HepG2 (cell line): ENCODE measurements around the gene ITGB1. TPM values are rescaled to one million over a fixed set of nuclear protein-coding genes. Genes with fewer than 3 reads are reported as not detected.

Experiments
- ATAC-seq: fragments of 200-7000 bp; cut with Tn5 transposase; 3 replicates; pipeline ENCODE4 v1.9.1; 2020; ENCODE audit warnings: mild to moderate bottlenecking, moderate library complexity
- BruUV-seq: library from RNA; stranded (reverse); fragments of 400-500 nt; replicated peaks from 2 replicates; lab custom pipeline; 2021; lab: Mats Ljungman, UMichigan
- CTCF ChIA-PET: fragments of 300-600 bp; formaldehyde crosslinking; extraction: SDS; loops from one replicate; lab custom pipeline; 2021; ENCODE audit warnings: low total read pairs, inconsistent platforms, low intra/inter-chr PET ratio; lab: Yijun Ruan, JAX
- POLR2A ChIA-PET: fragments of 350-600 bp; sonication (Branson Sonifier 250); formaldehyde crosslinking; loops from one replicate; lab custom pipeline; 2020; ENCODE audit warnings: antibody characterized with exemption, inconsistent platforms; lab: Yijun Ruan, JAX
- DNase-seq: peaks from one replicate; pipeline ENCODE4 v3.0.0-alpha.2; 2015; ENCODE audit warnings: low spot score
- FAIRE-seq: peaks from 3 replicates; lab custom pipeline; 2011; peaks lifted over from hg19 to GRCh38; lab: Jason Lieb, UNC
- H2AFZ ChIP-seq: one replicate; pipeline ENCODE4 v1.6.1; 2011; ENCODE audit warnings: low read length, inconsistent platforms
- H3K27ac ChIP-seq: fragments of 300-600 bp; 3 replicates; pipeline ENCODE4 v1.8.0; 2011; ENCODE audit warnings: mixed run types, mild to moderate bottlenecking, mixed read lengths, low read length, inconsistent platforms; ENCODE audit not compliant: insufficient read depth; ENCODE audit errors: extremely low read length
- H3K27me3 ChIP-seq, 2 experiments: fragments of 200-600 bp in 1 of 2; 2 replicates in 1 of 2; 3 replicates in 1 of 2; pipeline versions ENCODE4 v1.6.0 to v1.8.0; 2011; ENCODE audit warnings: low read length in 2 of 2, mild to moderate bottlenecking in 2 of 2, moderate library complexity in 2 of 2, inconsistent platforms in 1 of 2; ENCODE audit not compliant: insufficient read depth in 2 of 2, control insufficient read depth in 1 of 2
- H3K36me3 ChIP-seq, 2 experiments: fragments of 200-600 bp in 1 of 2; replicated peaks in 1 of 2; 2 replicates in 1 of 2; 3 replicates in 1 of 2; pipeline versions ENCODE4 v1.5.1 to v1.8.0; 2011; ENCODE audit warnings: low read length in 2 of 2, inconsistent platforms in 1 of 2; ENCODE audit not compliant: insufficient read depth in 2 of 2, control insufficient read depth in 1 of 2
- H3K4me1 ChIP-seq: 2 replicates; pipeline ENCODE4 v1.5.1; 2012; ENCODE audit warnings: low read length, inconsistent platforms; ENCODE audit not compliant: insufficient read depth
- H3K4me2 ChIP-seq: 2 replicates; pipeline ENCODE4 v1.6.0; 2011; ENCODE audit warnings: low read depth, low read length, inconsistent platforms
- H3K4me3 ChIP-seq, 3 experiments: fragments of 200-600 bp in 1 of 3; sonication (generic), shearing (Covaris generic) in 1 of 3; replicated peaks in 1 of 3; 2 replicates each; pipeline ENCODE4 v1.5.1; 2011 to 2016; ENCODE audit warnings: low read length in 3 of 3, inconsistent platforms in 2 of 3, low read depth in 2 of 3, mild to moderate bottlenecking in 2 of 3, control low read depth in 1 of 3, mixed read lengths in 1 of 3; ENCODE audit not compliant: insufficient read depth in 1 of 3
- H3K79me2 ChIP-seq: one replicate; pipeline ENCODE4 v1.6.1; 2011; ENCODE audit warnings: low read length, inconsistent platforms; ENCODE audit not compliant: insufficient read depth
- H3K9ac ChIP-seq: 2 replicates; pipeline ENCODE4 v1.6.0; 2011; ENCODE audit warnings: mild to moderate bottlenecking, low read depth, low read length, inconsistent platforms; ENCODE audit not compliant: insufficient read depth
- H3K9me3 ChIP-seq: 2 replicates; pipeline ENCODE4 v1.5.1; 2012; ENCODE audit warnings: mild to moderate bottlenecking, low read length
- H4K20me1 ChIP-seq: 2 replicates; pipeline ENCODE4 v1.6.0; 2011; ENCODE audit warnings: inconsistent platforms, mild to moderate bottlenecking, low read length, moderate library complexity; ENCODE audit not compliant: insufficient read depth
- NFRKB ChIP-seq: fragments of 450-650 bp; IDR thresholded peaks from 2 replicates; pipeline ENCODE4 v1.6.1; 2017
- ZBTB1 ChIP-seq: sonication (generic); formaldehyde crosslinking; IDR thresholded peaks from 2 replicates; pipeline ENCODE4 v1.4.0; 2020; ENCODE audit warnings: missing genetic modification reagents, borderline replicate concordance
- ZNF335 ChIP-seq: sonication (generic); formaldehyde crosslinking; IDR thresholded peaks from 2 replicates; pipeline ENCODE4 v1.4.0; 2020; ENCODE audit warnings: missing genetic modification reagents
- ZNF354B ChIP-seq: sonication (generic); formaldehyde crosslinking; IDR thresholded peaks from 2 replicates; pipeline ENCODE4 v1.8.0; 2022; ENCODE audit warnings: mild to moderate bottlenecking, missing genetic modification reagents
- ZNF607 ChIP-seq: sonication (generic); formaldehyde crosslinking; IDR thresholded peaks from 2 replicates; pipeline ENCODE4 v1.5.1; 2020; ENCODE audit warnings: missing genetic modification reagents, mild to moderate bottlenecking, borderline replicate concordance
- in situ Hi-C: cut with HindIII; loops from 2 replicates; pipeline ENCODE4 v1.10.0; 2017; ENCODE audit warnings: low pct_unique_long_range_greater_than_20kb; ENCODE audit not compliant: extremely low pct_ligation_motif_present
- intact Hi-C: fragments of 100-400 bp; cut with micrococcal nuclease; formaldehyde crosslinking; loops from one replicate; pipeline ENCODE4 v1.10.0; 2022; ENCODE audit not compliant: unreplicated experiment
- polyA plus RNA-seq, 8 experiments: library from polyadenylated mRNA; depleted of rRNA in 3 of 8; stranded (reverse) in 7 of 8; unstranded in 1 of 8; fragments of >200 nt; fragmentation: Illumina TruSeq in 4 of 8; extraction: Trizol in 4 of 8; gene quantifications; 2 replicates each; pipeline versions ENCODE4 v1.2.1 to v1.2.3, GENCODE V29; 2011 to 2016; ENCODE audit warnings: low read depth in 4 of 8, missing spikeins in 1 of 8, mixed read lengths in 1 of 8; ENCODE audit not compliant: insufficient read depth in 1 of 8
- total RNA-seq, 5 experiments: library from RNA; depleted of rRNA; stranded (reverse); fragments of >200 nt; fragmentation: Illumina TruSeq; extraction: Trizol; gene quantifications; 2 replicates each; pipeline ENCODE4 v1.2.3, GENCODE V29; 2016; ENCODE audit warnings: low read depth in 1 of 5
- TF ChIP-seq, protein P1 (sequence below): sonication (generic); formaldehyde crosslinking; IDR thresholded peaks from 2 replicates; pipeline ENCODE4 v1.5.1; 2020; ENCODE audit warnings: missing genetic modification reagents, mild to moderate bottlenecking, borderline replicate concordance
- TF ChIP-seq, protein P2 (sequence below), 2 experiments: fragments of 450-650 bp in 1 of 2; sonication (generic) in 1 of 2; formaldehyde crosslinking; IDR thresholded peaks; 2 replicates each; pipeline versions ENCODE4 v1.5.0 to v1.8.0; 2020 to 2022; ENCODE audit warnings: mild to moderate bottlenecking in 1 of 2, missing genetic modification reagents in 1 of 2
- TF ChIP-seq, protein P3 (sequence below): sonication (generic); formaldehyde crosslinking; conservative IDR thresholded peaks from 2 replicates; pipeline ENCODE4 v1.8.0; 2022; ENCODE audit warnings: mild to moderate bottlenecking, moderate library complexity, missing genetic modification reagents
- TF ChIP-seq, protein P4 (sequence below): sonication (generic); formaldehyde crosslinking; IDR thresholded peaks from 2 replicates; pipeline ENCODE4 v1.5.1; 2020; ENCODE audit warnings: missing genetic modification reagents, mild to moderate bottlenecking, borderline replicate concordance
- TF ChIP-seq, protein P5 (sequence below): sonication (generic); formaldehyde crosslinking; IDR thresholded peaks from 2 replicates; pipeline ENCODE4 v1.5.1; 2020; ENCODE audit warnings: mild to moderate bottlenecking, moderate library complexity, missing genetic modification reagents

Gene ITGB1
- total and polyA plus RNA-seq, 2 of the 13 experiments (the other 11 are each of a cell fraction or from before 2014, with no cell fraction given): 190 to 204 TPM

DNA sequence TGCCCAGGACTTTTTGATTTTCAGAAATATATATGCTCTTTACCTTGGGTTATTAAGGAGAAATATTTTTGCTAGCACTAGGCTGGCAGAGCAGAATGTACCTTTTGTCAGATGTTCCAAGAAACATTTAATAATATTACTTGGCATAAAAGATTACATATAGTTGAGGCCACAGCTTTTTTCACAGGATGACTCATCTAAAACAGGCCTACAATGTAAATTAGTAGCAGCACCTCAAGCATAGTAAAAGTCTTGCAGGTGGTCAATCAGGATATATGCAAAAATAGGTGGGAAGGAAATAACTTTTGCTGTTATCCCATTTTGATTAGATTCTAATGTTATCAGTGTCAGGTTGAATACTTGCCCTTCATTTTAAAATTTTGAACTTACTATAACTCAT, 14.9 kb upstream of the ITGB1 start:
- Histone ChIP-seq H3K36me3 (no peaks in the 10 kb centered on the region), H3K79me2 (no peaks in the 10 kb centered on the region), H3K4me3 (no peak overlapping the region; a peak in 1 of 6 replicates), H2AFZ (no peak overlapping the region), H3K27ac (no peak overlapping the region), H3K4me1 (peaks cover 32% of the 10 kb centered on the region), H3K4me2 (peak overlapping the region; percentile 84), H3K9ac (no peak overlapping the region), H3K9me3 (no peaks in the 10 kb centered on the region), H4K20me1 (no peaks in the 10 kb centered on the region), H3K27me3 (no peaks in the 10 kb centered on the region)
- in situ Hi-C loops (no loop called here), intact Hi-C loops (no loop called here)
- ATAC-seq (no peak), DNase-seq (no peak), FAIRE-seq (no peak)
- TF ChIP-seq ZBTB1 (CRISPR knock-in tag): no peak
- TF ChIP-seq, protein P1, sequence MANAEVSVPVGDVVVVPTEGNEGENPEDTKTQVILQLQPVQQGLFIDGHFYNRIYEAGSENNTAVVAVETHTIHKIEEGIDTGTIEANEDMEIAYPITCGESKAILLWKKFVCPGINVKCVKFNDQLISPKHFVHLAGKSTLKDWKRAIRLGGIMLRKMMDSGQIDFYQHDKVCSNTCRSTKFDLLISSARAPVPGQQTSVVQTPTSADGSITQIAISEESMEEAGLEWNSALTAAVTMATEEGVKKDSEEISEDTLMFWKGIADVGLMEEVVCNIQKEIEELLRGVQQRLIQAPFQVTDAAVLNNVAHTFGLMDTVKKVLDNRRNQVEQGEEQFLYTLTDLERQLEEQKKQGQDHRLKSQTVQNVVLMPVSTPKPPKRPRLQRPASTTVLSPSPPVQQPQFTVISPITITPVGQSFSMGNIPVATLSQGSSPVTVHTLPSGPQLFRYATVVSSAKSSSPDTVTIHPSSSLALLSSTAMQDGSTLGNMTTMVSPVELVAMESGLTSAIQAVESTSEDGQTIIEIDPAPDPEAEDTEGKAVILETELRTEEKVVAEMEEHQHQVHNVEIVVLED (CRISPR knock-in tag): no peak
- TF ChIP-seq ZNF354B (CRISPR knock-in tag): no peak
- no peak for TF ChIP-seq NFRKB
- TF ChIP-seq, protein P2, sequence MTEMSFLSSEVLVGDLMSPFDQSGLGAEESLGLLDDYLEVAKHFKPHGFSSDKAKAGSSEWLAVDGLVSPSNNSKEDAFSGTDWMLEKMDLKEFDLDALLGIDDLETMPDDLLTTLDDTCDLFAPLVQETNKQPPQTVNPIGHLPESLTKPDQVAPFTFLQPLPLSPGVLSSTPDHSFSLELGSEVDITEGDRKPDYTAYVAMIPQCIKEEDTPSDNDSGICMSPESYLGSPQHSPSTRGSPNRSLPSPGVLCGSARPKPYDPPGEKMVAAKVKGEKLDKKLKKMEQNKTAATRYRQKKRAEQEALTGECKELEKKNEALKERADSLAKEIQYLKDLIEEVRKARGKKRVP (CRISPR knock-in tag; IDR thresholded peaks at IDR 0.05): no peak
- TF ChIP-seq, protein P3, sequence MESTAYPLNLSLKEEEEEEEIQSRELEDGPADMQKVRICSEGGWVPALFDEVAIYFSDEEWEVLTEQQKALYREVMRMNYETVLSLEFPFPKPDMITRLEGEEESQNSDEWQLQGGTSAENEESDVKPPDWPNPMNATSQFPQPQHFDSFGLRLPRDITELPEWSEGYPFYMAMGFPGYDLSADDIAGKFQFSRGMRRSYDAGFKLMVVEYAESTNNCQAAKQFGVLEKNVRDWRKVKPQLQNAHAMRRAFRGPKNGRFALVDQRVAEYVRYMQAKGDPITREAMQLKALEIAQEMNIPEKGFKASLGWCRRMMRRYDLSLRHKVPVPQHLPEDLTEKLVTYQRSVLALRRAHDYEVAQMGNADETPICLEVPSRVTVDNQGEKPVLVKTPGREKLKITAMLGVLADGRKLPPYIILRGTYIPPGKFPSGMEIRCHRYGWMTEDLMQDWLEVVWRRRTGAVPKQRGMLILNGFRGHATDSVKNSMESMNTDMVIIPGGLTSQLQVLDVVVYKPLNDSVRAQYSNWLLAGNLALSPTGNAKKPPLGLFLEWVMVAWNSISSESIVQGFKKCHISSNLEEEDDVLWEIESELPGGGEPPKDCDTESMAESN (CRISPR knock-in tag): no peak
- TF ChIP-seq, protein P4, sequence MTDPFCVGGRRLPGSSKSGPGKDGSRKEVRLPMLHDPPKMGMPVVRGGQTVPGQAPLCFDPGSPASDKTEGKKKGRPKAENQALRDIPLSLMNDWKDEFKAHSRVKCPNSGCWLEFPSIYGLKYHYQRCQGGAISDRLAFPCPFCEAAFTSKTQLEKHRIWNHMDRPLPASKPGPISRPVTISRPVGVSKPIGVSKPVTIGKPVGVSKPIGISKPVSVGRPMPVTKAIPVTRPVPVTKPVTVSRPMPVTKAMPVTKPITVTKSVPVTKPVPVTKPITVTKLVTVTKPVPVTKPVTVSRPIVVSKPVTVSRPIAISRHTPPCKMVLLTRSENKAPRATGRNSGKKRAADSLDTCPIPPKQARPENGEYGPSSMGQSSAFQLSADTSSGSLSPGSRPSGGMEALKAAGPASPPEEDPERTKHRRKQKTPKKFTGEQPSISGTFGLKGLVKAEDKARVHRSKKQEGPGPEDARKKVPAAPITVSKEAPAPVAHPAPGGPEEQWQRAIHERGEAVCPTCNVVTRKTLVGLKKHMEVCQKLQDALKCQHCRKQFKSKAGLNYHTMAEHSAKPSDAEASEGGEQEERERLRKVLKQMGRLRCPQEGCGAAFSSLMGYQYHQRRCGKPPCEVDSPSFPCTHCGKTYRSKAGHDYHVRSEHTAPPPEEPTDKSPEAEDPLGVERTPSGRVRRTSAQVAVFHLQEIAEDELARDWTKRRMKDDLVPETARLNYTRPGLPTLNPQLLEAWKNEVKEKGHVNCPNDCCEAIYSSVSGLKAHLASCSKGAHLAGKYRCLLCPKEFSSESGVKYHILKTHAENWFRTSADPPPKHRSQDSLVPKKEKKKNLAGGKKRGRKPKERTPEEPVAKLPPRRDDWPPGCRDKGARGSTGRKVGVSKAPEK: no peak
- TF ChIP-seq ZNF335 (CRISPR knock-in tag): no peak
- no peak for TF ChIP-seq ZNF607
- TF ChIP-seq, protein P5, sequence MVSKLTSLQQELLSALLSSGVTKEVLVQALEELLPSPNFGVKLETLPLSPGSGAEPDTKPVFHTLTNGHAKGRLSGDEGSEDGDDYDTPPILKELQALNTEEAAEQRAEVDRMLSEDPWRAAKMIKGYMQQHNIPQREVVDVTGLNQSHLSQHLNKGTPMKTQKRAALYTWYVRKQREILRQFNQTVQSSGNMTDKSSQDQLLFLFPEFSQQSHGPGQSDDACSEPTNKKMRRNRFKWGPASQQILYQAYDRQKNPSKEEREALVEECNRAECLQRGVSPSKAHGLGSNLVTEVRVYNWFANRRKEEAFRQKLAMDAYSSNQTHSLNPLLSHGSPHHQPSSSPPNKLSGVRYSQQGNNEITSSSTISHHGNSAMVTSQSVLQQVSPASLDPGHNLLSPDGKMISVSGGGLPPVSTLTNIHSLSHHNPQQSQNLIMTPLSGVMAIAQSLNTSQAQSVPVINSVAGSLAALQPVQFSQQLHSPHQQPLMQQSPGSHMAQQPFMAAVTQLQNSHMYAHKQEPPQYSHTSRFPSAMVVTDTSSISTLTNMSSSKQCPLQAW (CRISPR knock-in tag): no peak
- CTCF ChIA-PET: no interaction called here
- BruUV-seq: no TSS peak
- POLR2A ChIA-PET: interaction anchor here (1.8 to 2.7 kb wide), 2 partner anchors 9 to 13 kb away, joined by 9 to 47 read pairs; no protein-coding TSS in a partner anchor
